GM10248 (cell line): Measurements from ENCODE around the gene TMEM184B.

Experiments used
- CTCF ChIA-PET: fragments of 300-600 bp; sonication (Branson Sonifier 250); formaldehyde crosslinking; extraction: SDS; loops from one replicate; lab custom pipeline; 2021; ENCODE audit warnings: antibody characterized with exemption; lab: Yijun Ruan, JAX
- POLR2A ChIA-PET: fragments of 350-650 bp; sonication (Branson Sonifier 250); formaldehyde crosslinking; extraction: SDS; loops from one replicate; lab custom pipeline; 2020; ENCODE audit warnings: antibody characterized with exemption; lab: Yijun Ruan, JAX
- DNase-seq: peaks from one replicate; pipeline ENCODE4 v3.0.0; 2012; ENCODE audit errors: extremely low spot score
- CTCF ChIP-seq: IDR thresholded peaks from 2 replicates; pipeline ENCODE4 v1.5.1; 2012; ENCODE audit warnings: mild to moderate bottlenecking, low read depth; ENCODE audit errors: extremely low read depth, missing control alignments, control extremely low read depth

The TMEM184B gene

GRCh38 chr22:38232196-38232595 is 40.6 kb downstream of the TMEM184B start:
- TF ChIP-seq CTCF = no peak
- ChIA-PET POLR2A (no interaction called here), CTCF (no interaction called here)
- no peak for DNase-seq

- POLR2A ChIA-PET = interaction anchor here (0.5 to 0.6 kb wide), 2 partner anchors 75 to 476 kb away, joined by 4 to 5 read pairs; no protein-coding TSS in a partner anchor
Observed at GRCh38 chr22:38230916-38231315, 41.9 kb downstream of the TMEM184B start.

GRCh38 chr22:38230108-38230825 is 42.5 kb downstream of the TMEM184B start:
- POLR2A ChIA-PET = interaction anchor here (0.5 to 0.6 kb wide), 2 partner anchors 75 to 476 kb away, joined by 4 to 5 read pairs; no protein-coding TSS in a partner anchor
- TF ChIP-seq CTCF = peak; percentile 43
- CTCF ChIA-PET = interaction anchor here (0.7 to 3.4 kb wide), 15 partner anchors 8 to 178 kb away, joined by 3 to 20 read pairs (median 4); no protein-coding TSS in a partner anchor
- peak; percentile 74 for DNase-seq

More at GRCh38 chr22:38230916-38231315, 41.9 kb downstream of the TMEM184B start:
- no peak for TF ChIP-seq CTCF
- CTCF ChIA-PET = interaction anchor here (0.7 to 3.4 kb wide), 7 partner anchors 9 to 119 kb away, joined by 3 to 20 read pairs (median 7); no protein-coding TSS in a partner anchor
- no peak for DNase-seq

- TF ChIP-seq CTCF = no peak
- POLR2A ChIA-PET = no interaction called here
- CTCF ChIA-PET = interaction anchor here (1.0 to 3.4 kb wide), 13 partner anchors 9 to 177 kb away, joined by 3 to 20 read pairs (median 4); no protein-coding TSS in a partner anchor
- DNase-seq = no peak
Observed at GRCh38 chr22:38228873-38229740, 43.7 kb downstream of the TMEM184B start.

- ChIA-PET CTCF (interaction anchor here (1.3 to 3.4 kb wide), 5 partner anchors 11 to 176 kb away, joined by 3 to 20 read pairs (median 5); no protein-coding TSS in a partner anchor), POLR2A (no interaction called here)
- no peak for TF ChIP-seq CTCF
- DNase-seq = no peak
Observed at GRCh38 chr22:38228326-38228872, 44.4 kb downstream of the TMEM184B start.
